Measurements from ENCODE around the gene PAX4.
A peak's percentile ranks its signal among the peaks of the same experiment; 100 is the strongest.

The PAX4 gene, protein sequence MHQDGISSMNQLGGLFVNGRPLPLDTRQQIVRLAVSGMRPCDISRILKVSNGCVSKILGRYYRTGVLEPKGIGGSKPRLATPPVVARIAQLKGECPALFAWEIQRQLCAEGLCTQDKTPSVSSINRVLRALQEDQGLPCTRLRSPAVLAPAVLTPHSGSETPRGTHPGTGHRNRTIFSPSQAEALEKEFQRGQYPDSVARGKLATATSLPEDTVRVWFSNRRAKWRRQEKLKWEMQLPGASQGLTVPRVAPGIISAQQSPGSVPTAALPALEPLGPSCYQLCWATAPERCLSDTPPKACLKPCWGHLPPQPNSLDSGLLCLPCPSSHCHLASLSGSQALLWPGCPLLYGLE

GRCh38 chr7:127618042-127618441, at the start of gene PAX4:
PAX4 (minus strand) TSS chr7:127618142; CDS start chr7:127615928, 2,214 bp downstream.
- no peak for DNase-seq

GRCh38 chr7:127667017-127667670, 49.2 kb upstream of the PAX4 start:
- no peak for DNase-seq

DNA sequence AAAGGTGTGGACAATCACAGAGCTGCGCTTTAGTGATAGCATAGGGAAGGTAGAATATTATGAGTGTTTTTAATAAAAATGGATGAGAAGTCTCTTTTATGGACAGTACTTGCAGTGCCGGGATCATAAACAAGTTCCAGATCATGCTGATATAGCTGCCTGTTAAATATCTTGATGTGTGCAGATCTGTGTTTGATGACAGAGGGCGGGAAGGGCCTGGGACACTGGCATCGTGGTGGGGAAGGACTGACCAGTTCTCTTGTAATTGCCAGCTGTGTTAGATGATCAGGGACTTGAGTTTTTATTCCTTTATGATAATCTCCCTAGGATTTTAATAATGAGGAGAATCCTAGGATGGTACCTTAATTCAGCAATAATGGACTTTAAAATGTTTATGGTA, 48.7 kb upstream of the PAX4 start:
- no peak for DNase-seq

DNA sequence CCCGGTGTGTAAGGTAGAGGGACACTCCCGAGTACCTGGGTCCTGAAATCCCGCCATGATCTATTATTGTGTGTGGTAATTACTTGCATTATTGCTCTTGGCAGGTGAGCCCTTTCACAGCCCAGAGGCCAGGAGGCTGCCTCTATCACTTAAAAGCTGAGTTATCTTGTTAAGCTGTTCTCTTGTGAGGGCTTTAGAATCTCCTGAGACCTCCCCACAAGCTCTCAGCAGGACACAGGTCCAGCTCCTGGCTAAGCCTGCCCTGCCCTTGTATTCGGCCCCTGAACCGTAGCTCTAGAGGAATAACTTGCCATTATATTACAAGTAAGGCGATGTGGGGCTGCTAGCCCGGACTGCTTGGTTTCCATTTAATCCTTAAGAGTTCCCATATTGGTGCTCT, 48.0 kb upstream of the PAX4 start:
- DNase-seq: no peak

- no peak for DNase-seq
These were observed 41.2 kb upstream of the PAX4 start for GRCh38 chr7:127658970-127659630.

DNA sequence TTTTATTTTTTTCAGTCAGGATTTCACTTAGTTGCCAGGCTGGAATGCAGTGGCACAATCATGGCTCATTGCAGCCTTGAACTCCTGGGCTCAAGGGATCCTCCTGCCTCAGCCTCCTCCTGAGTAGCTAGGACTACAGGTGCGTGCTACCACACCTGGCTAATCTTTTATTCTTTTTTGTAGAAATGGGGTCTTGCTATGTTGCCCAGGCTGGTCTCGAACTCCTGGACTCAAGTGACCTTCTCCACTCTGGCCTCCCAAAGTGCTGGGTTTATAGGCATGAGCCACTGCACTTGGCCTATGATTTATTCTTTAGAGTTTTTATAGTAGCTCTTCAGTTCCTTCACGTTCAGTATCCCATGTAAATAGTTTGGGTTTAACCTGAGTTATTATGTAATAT, 39.6 kb upstream of the PAX4 start:
- no peak for DNase-seq

DNA sequence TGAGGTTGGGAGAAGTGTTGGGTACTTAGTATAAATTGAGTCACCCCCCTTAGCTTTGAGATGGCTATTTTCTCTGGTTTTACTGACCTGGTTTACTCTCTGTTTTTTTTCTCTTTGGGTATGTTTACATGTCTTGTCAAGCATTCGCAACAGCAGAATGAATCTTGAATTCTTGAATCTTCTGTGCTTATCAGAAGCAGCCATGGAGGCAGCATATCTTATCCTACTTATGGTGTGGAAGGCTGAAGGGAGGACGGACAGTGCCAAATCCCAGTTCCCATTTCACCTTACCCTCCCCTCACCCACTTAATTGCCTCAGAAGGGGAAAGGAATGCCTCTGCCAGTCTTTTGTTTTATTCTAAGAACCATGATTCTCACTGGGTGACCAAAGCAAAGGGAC, 37.8 kb upstream of the PAX4 start:
- DNase-seq: no peak

DNA sequence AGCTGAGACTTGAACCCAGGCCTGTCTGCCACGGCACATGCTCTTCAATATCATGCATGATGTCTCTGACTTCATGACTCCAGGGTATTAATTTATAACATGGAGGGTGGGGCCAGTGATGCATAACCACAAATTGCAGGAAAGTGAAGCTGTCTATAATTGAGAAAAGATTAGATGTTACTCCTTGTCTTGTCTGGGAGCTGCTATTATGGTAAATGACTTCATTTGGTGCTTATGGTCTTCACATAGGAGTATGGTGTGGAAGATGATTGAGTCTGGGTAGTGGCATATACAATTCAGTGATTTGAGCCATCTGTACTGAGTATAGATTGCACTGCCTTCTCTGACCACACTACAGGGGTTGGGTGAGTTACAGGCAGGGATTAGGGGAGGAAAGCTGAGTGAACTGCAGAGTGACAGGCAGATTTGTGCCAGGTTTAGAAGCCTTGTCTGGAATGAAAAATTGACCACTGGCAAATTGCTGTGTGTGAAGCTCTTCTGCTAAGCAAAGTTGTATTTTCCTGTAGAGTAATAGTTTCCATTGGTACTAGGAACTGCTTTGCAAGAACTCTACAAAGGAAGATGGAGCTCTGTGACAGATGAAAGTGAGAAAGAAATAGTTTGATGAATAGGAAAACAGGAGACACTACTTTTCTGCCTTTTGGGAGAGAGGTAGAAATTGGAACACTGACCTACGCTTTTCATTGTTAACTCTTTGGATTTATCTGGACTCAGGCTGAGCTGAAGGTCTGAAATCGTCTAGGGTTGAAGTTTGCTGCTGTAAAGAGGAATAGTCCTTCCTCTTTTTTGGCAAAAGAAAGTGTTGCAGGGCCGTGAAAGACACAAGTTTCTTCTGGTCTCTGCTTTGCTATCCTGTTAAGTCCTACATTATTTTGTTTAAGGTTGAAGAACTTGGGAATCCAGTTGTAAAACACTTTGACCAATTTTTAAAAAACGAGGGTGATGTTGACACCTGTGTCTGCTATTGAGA, 36.8 kb upstream of the PAX4 start:
- no peak for DNase-seq

GRCh38 chr7:127653396-127653795, 35.5 kb upstream of the PAX4 start:
- no peak for DNase-seq

- no peak for DNase-seq
These were observed 34.6 kb upstream of the PAX4 start for GRCh38 chr7:127652333-127653248.

- DNase-seq: peak; percentile 97
These were observed 33.8 kb upstream of the PAX4 start, which contains the start of gene SND1 for GRCh38 chr7:127651556-127652332. SND1 (plus strand) TSS chr7:127652194; CDS start chr7:127652374, 180 bp downstream.

DNA sequence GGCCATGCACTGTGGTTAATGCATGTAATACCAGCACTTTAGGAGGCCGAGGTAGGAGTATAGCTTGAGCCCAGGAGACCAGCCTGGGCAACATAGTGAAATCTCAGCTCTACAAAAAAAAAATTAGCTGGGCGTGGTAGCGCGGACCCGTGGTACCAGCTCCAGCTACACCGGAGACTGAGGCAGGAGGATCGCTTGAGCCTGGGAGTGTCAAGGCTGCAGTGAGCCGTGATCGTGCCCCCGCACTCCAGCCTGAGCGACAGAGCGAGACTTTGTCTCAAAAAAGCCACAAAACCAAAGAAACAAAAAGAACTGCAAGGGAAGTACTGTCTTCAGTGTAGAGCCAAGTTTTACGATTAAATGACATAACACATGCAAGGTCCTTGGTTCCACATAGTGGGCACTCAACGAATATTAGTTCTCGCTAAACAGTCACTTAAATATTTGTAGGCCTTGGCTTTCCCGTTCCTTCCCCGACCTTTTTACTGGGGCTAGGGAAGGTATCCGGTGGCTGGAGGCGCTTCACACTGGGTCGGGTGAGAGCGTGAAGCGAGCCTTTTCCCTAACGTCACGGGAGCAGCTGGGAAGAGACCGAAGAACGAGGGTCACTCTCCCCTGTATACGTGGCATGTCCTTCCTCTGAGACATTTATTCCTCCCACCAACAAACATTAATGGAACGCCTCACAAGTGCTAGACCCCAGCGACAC, 33.1 kb upstream of the PAX4 start:
- no peak for DNase-seq

GRCh38 chr7:127648986-127649385, 31.0 kb upstream of the PAX4 start:
- no peak for DNase-seq

DNA sequence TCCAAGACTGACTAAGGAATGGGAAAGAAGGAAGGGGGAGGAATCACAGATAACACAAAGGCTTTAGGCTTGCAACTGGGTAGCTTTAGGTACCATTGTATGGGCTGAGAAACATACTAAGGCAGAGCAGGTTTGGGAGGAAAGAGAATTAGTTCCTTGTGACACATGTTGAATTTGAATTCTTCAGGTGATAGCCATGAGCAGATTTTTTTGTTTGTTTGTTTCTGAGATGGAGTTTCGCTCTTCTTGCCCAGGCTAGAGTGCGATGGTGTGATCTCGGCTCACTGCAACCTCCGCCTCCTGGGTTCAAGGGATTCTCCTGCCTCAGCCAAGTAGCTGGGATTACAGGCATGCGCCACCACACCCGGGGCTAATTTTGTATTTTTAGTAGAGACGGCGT, 29.7 kb upstream of the PAX4 start:
- no peak for DNase-seq

- no peak for DNase-seq
These were observed 26.5 kb upstream of the PAX4 start for GRCh38 chr7:127644484-127644883.

GRCh38 chr7:127638197-127638596, 20.3 kb upstream of the PAX4 start:
- DNase-seq: no peak

DNA sequence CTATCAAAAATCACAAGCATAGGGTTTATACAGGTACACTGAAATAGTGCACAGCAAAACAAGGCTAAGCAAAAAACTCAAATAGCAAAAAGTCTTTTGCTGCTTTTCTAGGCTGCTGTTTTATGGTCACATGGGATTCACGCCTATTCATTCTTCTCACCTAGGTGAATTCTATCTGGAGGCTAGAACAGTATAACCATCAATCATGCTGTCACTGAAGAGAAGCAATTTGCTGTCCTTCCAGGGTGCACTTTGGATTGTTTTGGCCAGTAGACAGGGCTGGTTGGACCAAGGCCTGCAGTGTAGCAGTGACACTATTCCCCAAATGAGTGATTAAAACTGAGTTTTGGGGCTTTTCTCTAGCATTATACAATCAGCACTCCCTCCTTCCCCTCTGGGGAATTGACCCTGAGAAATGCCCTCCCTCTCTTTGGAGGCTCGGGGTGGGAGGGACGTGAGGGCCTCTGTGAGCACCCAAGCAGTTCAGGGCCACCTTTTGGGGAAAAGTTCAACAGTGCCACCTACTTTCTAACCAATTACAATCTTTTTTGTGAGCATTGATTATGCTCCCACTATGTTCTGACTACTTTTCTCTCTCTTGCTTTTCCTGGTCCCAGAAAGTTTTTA, 17.8 kb upstream of the PAX4 start:
- no peak for DNase-seq

- DNase-seq: no peak
These were observed 14.5 kb upstream of the PAX4 start for GRCh38 chr7:127632276-127632910.

GRCh38 chr7:127629268-127629854, 11.4 kb upstream of the PAX4 start:
- DNase-seq: no peak

Measured in activated CD4-positive, CD25-positive, alpha-beta regulatory T cell treated with anti-CD3 and anti-CD28 coated beads, Interleukin-2, amount 50 U/mL, for 72 hours (primary cell).